ENCODE data around the gene FHIT. TPM values are rescaled to one million over a fixed set of nuclear protein-coding genes. Genes with fewer than 3 reads are reported as not detected.
A peak's percentile ranks its signal among the peaks of the same experiment; 100 is the strongest.
"Not testable (repeated sequence)": the region's sequence is repeated elsewhere in the genome, so short reads cannot be mapped to it uniquely, and the experiment has no call there.

The FHIT gene
- total RNA-seq, 1 donor from 2014 or later, result 0.53 TPM

DNA sequence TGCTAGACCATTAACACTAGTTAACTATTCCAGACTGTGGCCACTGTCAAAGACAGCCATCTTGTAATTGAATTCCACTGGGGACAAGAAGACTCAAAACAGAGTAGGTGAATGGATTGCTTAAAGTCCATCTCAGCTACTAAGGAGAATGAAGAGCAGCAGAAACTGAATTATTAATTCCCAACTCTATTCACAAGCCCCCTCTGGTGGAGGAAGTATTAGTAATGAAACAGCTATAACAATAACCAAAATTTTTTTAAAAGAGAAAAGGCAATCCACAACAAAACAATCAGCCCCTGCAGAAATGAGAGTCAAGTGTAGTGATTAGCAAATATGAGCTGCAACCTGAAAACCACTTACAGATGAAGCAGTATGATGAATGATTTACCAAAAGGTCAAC is 302.8 kb downstream of the FHIT start:
- no peak for DNase-seq (ENCODE audit: low read depth)

- DNase-seq (ENCODE audit: low read depth), result no peak
Observed at GRCh38 chr3:60935709-60936108, 315.5 kb downstream of the FHIT start.

- DNase-seq (ENCODE audit: low read depth), result no peak
Observed at GRCh38 chr3:60933824-60934223, 317.4 kb downstream of the FHIT start.

GRCh38 chr3:60932643-60933042 is 318.6 kb downstream of the FHIT start:
- no peak for DNase-seq (ENCODE audit: low read depth)

DNA sequence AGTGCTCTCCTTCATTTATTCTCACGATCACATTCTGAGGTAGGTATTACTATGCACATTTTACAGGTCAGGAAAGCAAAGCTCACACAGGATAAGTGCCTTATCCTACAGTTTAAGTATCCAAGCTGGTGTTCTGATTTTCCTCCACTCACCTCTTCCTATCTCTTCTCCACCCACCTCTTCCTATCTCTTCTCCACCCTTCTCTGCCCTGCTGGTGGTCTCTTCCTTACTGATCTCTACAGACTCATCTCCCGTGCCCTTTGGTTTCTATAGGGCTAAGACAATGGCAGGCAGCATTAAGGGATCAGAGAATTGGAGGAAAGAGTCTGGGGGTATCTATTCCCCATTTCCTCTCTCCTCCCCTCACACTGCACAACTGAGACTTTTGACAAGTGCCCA is 319.1 kb downstream of the FHIT start:
- DNase-seq (ENCODE audit: low read depth), result no peak

DNA sequence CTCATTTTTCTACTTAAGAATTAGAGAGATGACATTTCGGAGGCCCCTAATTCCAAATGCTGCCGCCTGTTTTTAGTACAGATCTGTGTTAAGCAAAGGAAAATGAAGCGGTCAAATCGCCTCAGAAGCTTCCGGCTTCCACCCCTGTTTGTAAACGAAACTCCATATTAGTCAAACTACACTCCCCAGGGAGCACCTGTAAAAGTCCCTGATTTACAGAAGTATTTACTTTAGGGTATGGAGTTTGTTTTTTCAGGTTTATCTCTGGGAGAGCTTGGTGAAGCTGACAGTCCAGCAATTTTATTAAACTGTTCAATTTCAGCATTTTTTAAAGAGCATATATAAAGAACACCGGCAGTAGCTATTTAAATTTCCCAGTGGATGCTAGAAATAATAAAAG is 319.8 kb downstream of the FHIT start:
- no peak for DNase-seq (ENCODE audit: low read depth)

GRCh38 chr3:60920519-60920918 is 330.7 kb downstream of the FHIT start:
- no peak for DNase-seq (ENCODE audit: low read depth)

DNA sequence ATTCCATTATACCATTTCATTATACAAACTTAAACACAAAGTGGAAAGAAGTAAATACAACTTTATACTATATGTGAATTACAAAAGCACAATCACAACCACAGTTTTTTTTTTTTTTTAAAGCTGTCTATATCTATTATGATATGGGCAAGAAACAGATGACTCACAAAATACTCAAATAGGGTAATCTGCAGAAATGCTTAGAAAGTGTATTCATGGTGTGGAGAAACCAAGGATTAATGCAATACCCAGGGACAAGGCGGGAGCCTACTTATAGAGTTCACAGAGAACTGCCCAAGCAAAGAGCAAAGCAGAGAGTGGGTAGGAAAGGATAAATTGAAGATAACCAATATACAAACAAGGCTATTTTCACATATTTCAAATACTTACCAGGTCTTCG is 332.0 kb downstream of the FHIT start:
- no peak for DNase-seq (ENCODE audit: low read depth)

- peak; percentile 4 for DNase-seq (ENCODE audit: low read depth)
Observed at GRCh38 chr3:60917141-60917540, 334.1 kb downstream of the FHIT start.

DNA sequence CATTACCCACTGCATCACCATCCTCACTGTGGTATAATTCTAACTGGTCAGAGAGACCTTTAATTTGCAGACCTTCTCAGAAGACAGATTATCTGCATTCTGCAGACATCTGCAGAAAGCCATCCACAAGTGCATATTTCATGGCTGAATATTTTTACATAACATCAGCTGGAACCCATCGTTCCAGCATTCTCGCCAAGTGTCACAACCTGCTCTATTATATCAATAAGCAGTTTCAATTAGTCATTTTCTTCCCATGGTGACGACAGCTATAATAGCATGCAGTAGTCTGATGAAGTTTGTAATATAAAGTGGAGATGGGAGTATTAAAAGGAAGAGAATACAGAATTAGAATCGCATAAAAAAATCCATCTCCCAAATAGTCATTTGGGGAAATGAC is 334.7 kb downstream of the FHIT start:
- no peak for DNase-seq (ENCODE audit: low read depth)

DNA sequence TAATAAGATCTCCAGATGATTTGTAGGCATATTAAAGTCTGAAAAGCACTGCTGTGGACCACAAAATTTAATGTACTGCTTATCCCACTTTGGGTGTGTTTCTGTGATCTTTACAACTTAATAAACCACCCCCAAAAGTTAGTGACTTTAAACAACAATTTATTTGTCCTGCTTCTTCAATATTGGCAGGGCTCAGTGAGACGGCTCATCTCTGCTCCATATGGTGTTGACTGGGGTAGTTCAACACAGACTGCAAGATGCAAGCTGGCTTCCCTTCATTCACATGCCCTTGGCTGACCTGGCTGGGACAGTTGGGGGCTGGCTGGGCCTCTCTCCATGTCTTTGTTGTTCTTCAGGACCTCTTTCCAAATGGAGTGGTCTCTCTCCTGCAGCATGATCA is 337.8 kb downstream of the FHIT start:
- DNase-seq (ENCODE audit: low read depth), result no peak

GRCh38 chr3:60912876-60913275 is 338.4 kb downstream of the FHIT start:
- no peak for DNase-seq (ENCODE audit: low read depth)

- no peak for DNase-seq (ENCODE audit: low read depth)
Observed at GRCh38 chr3:60912142-60912541, 339.1 kb downstream of the FHIT start.

DNA sequence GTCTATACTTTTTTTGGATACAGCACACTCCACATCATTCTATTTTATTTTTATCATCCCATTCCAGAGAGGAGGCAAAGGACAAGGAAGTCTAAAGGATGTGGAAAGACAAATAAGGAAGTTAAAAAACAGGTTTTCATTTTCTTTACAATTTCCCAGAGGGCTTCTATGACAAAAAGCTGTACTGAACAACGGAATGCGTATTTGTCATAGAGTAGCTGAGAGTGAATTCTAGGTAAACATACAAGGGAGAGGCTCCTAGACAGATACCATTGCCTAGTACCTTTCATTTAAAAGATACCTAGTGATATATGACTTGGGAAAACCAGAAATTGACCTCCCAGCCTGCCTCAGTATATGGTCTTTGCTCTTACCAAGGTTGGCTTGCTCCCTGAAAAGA is 341.7 kb downstream of the FHIT start:
- no peak for DNase-seq (ENCODE audit: low read depth)

DNA sequence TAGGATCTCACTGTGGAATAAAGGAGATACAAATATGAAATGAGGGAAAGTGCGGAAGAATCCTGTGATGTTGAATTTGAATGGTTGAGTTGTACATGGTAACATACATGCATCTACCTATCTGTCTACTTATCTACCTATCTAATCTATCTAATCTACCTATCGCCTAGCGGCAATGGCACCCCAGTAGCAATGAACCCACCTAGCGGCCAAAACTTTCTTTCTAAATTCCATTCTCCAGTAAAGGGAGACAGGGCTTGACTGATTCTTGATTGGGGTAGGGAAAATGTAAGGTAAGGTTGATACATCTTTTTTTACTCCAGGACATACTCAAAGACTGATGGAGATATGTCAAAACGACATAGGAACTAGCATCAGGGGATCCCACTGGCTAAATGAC is 345.0 kb downstream of the FHIT start:
- DNase-seq (ENCODE audit: low read depth), result no peak

GRCh38 chr3:60898321-60898720 is 352.9 kb downstream of the FHIT start:
- DNase-seq (ENCODE audit: low read depth), result no peak

- DNase-seq (ENCODE audit: low read depth), result no peak
Observed at GRCh38 chr3:60893946-60894345, 357.3 kb downstream of the FHIT start.

DNA sequence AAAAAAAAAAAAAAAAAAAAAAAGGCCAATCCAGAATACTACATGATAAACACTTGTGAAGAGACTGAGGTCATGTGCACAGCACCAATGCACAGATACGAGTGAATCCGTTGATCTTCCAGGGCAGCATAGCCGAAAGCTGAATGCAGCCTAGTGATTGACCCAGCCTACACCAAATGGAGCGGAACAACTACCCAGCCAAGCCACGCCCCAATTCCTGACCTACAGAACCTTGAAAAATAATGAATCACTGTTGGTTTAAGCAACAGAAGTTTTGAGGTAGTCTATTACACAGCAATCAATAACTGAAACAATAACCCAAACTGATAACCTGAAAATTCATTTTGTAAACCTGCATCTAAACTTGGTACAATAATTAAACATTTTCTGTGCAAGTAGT is 361.0 kb downstream of the FHIT start:
- DNase-seq (ENCODE audit: low read depth), result no peak

DNA sequence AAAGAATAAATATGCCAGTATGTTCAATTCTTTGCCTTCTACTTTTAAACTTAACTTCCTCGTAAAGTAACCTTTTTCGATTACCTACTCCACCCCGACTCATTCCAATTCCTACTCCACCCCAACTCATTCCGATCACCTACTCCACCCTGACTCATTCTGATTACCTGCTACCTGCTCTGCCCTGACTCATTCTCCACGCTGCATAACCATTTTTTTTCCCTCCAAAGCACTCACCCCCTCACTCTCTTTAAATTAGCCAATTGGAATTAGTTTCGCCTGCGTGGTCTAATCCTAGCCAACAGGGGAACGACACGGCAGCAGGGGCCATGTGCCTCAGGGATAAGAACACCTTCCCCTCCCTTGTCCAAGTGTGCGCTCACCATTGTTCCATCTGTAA is 362.3 kb downstream of the FHIT start:
- not testable (repeated sequence) for DNase-seq (ENCODE audit: low read depth)

DNA sequence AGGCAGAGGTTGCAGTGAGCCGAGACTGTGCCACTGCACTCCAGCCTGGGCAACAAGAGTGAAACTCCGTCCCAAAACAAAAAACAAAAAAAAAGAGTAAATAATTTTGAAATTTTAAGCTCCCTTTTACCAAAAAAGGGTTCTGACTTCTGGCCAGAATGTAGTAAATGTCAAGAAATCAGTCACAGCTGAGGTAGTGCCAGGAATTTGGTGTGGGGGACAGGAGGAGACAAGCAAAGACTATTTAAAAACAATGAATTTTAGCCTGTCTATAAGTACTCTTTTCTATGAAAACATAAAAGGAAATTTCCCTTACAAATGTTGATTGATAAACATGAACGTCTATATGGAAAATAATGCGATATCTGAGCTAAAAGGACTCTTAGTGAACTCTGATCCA is 363.7 kb downstream of the FHIT start:
- no peak for DNase-seq (ENCODE audit: low read depth)

GRCh38 chr3:60886518-60886917 is 364.7 kb downstream of the FHIT start:
- no peak for DNase-seq (ENCODE audit: low read depth)

DNA sequence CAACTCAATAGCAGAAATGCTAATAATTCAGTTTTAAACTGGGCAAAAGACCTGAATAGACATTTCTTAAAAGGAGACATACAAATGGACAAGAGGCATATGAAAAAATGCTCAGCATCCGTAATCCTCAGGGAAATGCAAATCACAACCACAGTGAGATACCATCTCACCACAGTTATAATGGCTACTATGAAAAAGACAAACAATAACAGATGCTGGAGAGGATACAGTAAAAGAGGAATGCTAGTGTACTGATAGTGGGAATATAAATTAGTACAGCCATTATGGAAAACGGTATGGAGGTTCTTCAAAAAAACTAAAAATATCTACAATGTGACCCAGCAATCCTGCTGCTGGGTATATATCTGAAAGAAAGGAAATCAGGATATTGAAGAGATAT is 367.2 kb downstream of the FHIT start:
- no peak for DNase-seq (ENCODE audit: low read depth)

DNA sequence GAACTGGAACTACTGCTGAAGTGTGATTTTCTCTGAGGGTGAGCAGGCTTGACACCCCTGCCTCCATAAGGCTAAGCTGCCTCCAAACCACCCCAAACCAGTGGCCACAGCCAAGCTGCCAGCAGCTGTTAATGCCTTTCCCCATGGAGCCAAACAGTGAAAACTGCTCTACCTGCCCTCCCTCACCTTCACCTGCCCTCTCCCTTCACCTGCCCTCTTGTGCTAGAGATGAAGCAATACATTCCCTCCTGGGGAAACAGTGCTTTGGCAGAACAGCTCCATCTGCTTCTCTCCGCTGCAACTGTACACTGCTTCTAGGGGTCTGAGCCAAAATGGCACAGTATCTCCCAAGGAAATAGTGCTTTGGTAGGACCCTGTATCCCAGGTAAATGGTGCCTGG is 374.1 kb downstream of the FHIT start:
- DNase-seq (ENCODE audit: low read depth), result no peak

DNA sequence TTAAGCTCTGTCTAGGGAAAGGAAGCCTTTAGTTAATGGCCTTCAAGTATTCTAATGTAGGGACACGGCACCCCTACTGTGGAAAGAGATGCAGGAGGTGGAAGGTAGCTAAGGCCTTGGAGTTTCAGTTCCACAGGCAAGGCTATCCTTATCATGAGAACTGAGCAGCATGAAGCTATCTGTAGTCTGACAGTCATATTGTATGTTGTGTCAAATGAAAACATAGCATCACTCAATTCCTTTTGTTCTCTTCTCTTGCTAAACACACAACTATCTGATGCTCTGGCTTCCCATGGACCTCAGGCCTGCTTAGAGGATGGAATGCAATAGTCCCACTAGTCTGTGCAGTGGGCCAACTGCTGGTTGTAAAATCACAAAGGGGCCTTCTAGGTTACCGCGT is 380.9 kb downstream of the FHIT start:
- no peak for DNase-seq (ENCODE audit: low read depth)

DNA sequence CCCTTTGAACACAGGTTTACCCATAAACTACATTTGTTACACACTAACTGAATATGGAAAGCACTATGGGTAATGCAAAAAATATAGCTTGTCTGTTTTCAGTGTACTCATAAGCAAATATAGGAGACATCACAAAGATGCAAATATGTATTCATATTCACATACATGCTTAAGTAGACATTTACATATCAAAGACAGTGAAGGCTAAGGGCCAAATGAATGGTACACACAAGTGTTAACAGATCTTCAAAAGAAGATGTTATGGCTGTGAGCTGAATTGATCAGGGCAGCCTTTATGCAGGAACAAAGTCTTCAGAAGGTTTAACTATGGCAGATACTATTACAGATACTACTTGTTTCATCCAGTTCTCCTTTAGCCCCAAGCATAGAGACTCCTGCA is 384.1 kb downstream of the FHIT start:
- DNase-seq (ENCODE audit: low read depth), result no peak

Data from myocyte (in vitro differentiated cells).